Right atrium auricular region (tissue), 2 donors: ENCODE measurements around the gene RASGRP3. TPM values are rescaled to one million over a fixed set of nuclear protein-coding genes. Genes with fewer than 3 reads are reported as not detected.

Experiments used
- DNase-seq: peaks from one replicate; pipeline ENCODE4 v3.0.0-alpha.2; 2019; ENCODE audit warnings: low spot score
- H3K27ac ChIP-seq, 2 donors: fragments of 200-600 bp; sonication (generic); 1 replicate in 1 of 2; 2 replicates in 1 of 2; pipeline ENCODE4 v1.5.1; 2016 to 2019
- H3K27me3 ChIP-seq, 2 donors: fragments of 200-600 bp; sonication (generic); one replicate each; pipeline versions ENCODE4 v1.5.1 to v1.6.0; 2017 to 2019
- H3K36me3 ChIP-seq: fragments of 200-600 bp; sonication (generic); one replicate; pipeline ENCODE4 v1.5.1; 2016
- H3K4me1 ChIP-seq, 2 donors: fragments of 200-600 bp; sonication (generic); one replicate each; pipeline versions ENCODE4 v1.5.1 to v1.6.0; 2017 to 2019
- H3K4me3 ChIP-seq, 2 donors: fragments of 200-600 bp; sonication (generic); 1 replicate in 1 of 2; 2 replicates in 1 of 2; pipeline ENCODE4 v1.5.1; 2017 to 2019; ENCODE audit warnings: mild to moderate bottlenecking in 1 of 2, moderate library complexity in 1 of 2
- H3K9me3 ChIP-seq, 2 donors: fragments of 200-600 bp; sonication (generic); one replicate each; pipeline ENCODE4 v1.5.1; 2019
- CTCF ChIP-seq, 2 donors: fragments of 200-600 bp; sonication (generic); IDR thresholded peaks; one replicate each; pipeline ENCODE4 v1.5.1; 2019; ENCODE audit warnings: antibody characterized with exemption in 2 of 2
- total RNA-seq, 2 donors: library from RNA; depleted of rRNA; stranded (reverse); fragments of >200 nt; gene quantifications; one replicate each; pipeline ENCODE4 v1.1.0, GENCODE V29; 2016

RASGRP3 gene
- total RNA-seq, 2 donors from 2014 or later, result 50.0 to 56.3 TPM

- H3K27ac ChIP-seq, result peak overlapping the region; percentile 79 to 84
- no peaks in the 10 kb centered on the region for H3K9me3 ChIP-seq
- no peak overlapping the region for H3K4me3 ChIP-seq
- TF ChIP-seq CTCF (IDR thresholded peaks at IDR 0.05), result no peak
- no peaks in the 10 kb centered on the region for H3K27me3 ChIP-seq
- DNase-seq, result no peak
- peaks cover 0 to 32% of the 10 kb centered on the region in 2 donors for H3K4me1 ChIP-seq
- H3K36me3 ChIP-seq, result peaks cover 6% of the 10 kb centered on the region
Observed at GRCh38 chr2:33530690-33531548, 54.5 kb downstream of the RASGRP3 start.

DNA sequence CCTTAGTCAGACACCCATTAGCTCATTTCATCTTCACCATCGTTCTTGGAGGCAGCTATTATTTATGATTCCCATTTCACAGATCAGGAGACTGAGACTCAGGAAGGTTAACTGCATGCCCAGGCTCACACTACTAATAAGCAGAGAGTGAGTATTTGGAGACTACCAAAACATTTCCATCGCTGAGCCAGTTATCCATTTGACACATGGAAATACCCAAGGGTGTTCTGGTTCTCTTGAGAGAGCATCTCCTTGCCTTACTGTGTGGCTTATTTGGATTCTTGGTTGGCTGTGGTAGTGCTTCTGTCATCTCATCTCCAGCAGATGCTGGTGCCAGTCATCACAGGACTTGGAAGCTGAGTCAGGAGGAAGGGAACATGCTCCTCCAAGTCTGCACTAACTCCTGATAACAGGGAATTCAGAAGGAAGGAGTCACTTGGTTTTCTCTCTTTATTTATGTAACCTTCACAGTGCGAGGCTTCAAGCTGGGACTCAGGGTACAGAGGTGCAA is 55.2 kb downstream of the RASGRP3 start:
- Histone ChIP-seq H3K27ac (peak overlapping the region; percentile 79 to 84), H3K4me3 (no peak overlapping the region), H3K9me3 (no peaks in the 10 kb centered on the region), H3K27me3 (no peaks in the 10 kb centered on the region), H3K36me3 (peaks cover 6% of the 10 kb centered on the region), H3K4me1 (peaks cover 0 to 32% of the 10 kb centered on the region in 2 donors)
- no peak for TF ChIP-seq CTCF (IDR thresholded peaks at IDR 0.05)
- no peak for DNase-seq

DNA sequence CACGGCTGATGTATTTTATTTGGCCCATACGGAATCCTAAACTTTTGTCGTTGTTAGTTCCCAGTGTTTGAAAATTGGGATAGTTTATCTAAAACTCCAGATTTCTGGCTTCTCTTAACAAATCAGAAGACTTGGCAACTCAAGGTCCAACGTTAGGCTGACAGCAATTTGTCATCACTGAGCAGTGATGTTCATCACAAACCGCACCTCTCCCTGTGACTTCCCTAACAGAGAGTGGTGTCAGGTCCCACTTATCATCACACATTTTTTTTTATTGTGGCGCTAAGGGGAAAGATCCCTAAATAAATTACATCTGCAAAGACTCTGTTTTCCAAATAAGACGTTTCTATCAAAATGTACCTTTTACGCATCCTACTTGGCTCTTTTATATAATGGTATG is 55.7 kb downstream of the RASGRP3 start:
- H3K9me3 ChIP-seq, result no peaks in the 10 kb centered on the region
- no peak overlapping the region for H3K4me3 ChIP-seq
- no peak for DNase-seq
- no peaks in the 10 kb centered on the region for H3K27me3 ChIP-seq
- H3K36me3 ChIP-seq, result peaks cover 6% of the 10 kb centered on the region
- H3K27ac ChIP-seq, result peak overlapping the region; percentile 79 to 84
- TF ChIP-seq CTCF (IDR thresholded peaks at IDR 0.05), result no peak
- H3K4me1 ChIP-seq, result peaks cover 0 to 32% of the 10 kb centered on the region in 2 donors

- Histone ChIP-seq H3K27me3 (no peaks in the 10 kb centered on the region), H3K27ac (peak overlapping the region; percentile 79 to 84), H3K4me3 (no peak overlapping the region), H3K9me3 (no peaks in the 10 kb centered on the region), H3K4me1 (peaks cover 0 to 32% of the 10 kb centered on the region in 2 donors), H3K36me3 (peaks cover 4% of the 10 kb centered on the region)
- TF ChIP-seq CTCF (IDR thresholded peaks at IDR 0.05), result no peak
- no peak for DNase-seq
Observed at GRCh38 chr2:33532966-33533365, 56.5 kb downstream of the RASGRP3 start.

DNA sequence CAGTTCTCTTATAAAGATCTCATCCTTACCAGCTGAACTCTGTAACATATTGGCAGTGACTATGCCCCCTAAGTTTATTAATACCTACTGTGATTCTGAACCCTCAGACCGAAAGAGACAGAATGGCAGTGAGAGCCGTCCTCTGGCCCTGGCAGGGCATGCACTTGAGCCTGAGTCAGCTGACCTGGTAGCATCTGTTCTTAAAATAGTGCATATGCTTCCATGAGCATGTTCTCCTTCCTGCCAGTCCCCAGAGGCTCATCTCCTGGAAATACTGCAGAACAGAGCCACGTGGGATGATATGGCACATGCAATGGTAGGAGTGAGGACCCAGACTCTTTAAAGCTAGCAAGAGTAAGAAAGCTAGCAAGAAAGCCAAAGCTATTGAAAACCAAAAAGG is 59.0 kb downstream of the RASGRP3 start:
- Histone ChIP-seq H3K36me3 (peaks cover 5% of the 10 kb centered on the region), H3K27ac (peak overlapping the region; percentile 79 to 84), H3K9me3 (no peaks in the 10 kb centered on the region), H3K4me3 (no peak overlapping the region), H3K27me3 (no peaks in the 10 kb centered on the region), H3K4me1 (peaks cover 0 to 32% of the 10 kb centered on the region in 2 donors)
- no peak for DNase-seq
- TF ChIP-seq CTCF (IDR thresholded peaks at IDR 0.05), result no peak
